ENCODE results near the gene POP7. TPM values are rescaled to one million over a fixed set of nuclear protein-coding genes. Genes with fewer than 3 reads are reported as not detected.

The POP7 gene
- total RNA-seq, 2 experiments from 2014 or later = 47.2 to 94.3 TPM

DNA sequence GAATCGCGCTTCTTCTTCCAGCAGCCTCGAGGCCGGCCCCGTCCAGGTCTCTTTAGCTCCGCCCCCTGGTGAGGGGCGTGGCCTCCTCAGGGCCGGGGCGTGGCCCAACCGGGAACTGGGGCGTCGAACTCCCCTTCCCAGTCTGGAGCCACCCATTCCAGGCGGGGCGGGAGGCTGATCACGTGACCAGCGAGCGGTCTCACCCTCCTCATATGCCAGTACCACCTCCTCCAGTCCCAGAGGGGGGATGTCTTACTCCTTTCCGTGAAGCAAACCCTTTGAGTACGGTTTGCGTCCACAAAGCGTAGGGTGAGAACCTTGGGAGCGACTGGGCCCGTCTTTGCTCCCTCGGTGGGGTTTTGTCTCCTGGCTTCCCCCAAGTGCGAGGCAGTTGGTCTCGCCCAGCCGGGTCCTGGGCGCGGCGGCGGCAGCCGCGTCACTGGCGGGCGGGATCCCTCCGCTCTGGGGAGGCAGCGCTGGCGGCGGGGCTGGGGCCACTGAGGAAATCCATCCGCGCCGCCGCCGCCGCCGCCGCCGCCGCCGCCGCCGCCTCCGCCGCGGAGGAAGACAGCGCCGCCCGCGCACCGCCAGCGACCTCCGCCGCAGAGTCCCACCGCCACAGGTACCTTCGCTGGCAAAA lies 32.5 kb upstream of the POP7 start, which contains the start of gene GNB2:
TSS of gene GNB2 (plus strand) at position 439 of the 640 bp plus-strand sequence. CDS start 2,526 bp downstream, outside the sequence.
- DNase-seq (ENCODE audit: low spot score) = peak; percentile 98
- peaks cover 9% of the 10 kb centered on the region for H3K4me1 ChIP-seq (ENCODE audit: insufficient read depth, low read length, poor library complexity, severe bottlenecking)
- ChIA-PET POLR2A (interaction anchor here (0.6 kb wide), 1 partner anchor 48 kb away, joined by 3 read pairs; no protein-coding TSS in a partner anchor), CTCF (ENCODE audit: unreplicated experiment) (interaction anchor here (0.6 kb wide), 1 partner anchor 216 kb away, joined by 5 read pairs; the partner anchor contains the start of gene UFSP1)
- intact Hi-C loops (cut with micrococcal nuclease; ENCODE audit: unreplicated experiment) = loop anchor here (1.0 to 10.0 kb wide), 3 partner anchors 39 to 199 kb away; partner anchors contain the start of genes MOSPD3 and TSC22D4
- peaks cover 8% of the 10 kb centered on the region; the same call in 1 of the 2 replicates for H3K79me2 ChIP-seq (ENCODE audit: insufficient read depth, low read depth, low read length)
- 0 out of 2 replicates have a peak, but pooled peaks cover 4% of the 10 kb centered on the region for H4K20me1 ChIP-seq (ENCODE audit: insufficient read depth, low read length)
- H3K9me3 ChIP-seq (ENCODE audit: low read length) = no peaks in the 10 kb centered on the region
- H3K4me3 ChIP-seq (ENCODE audit: low read depth, low read length, poor library complexity, severe bottlenecking) = peak within 1 kb of the TSS; percentile 99
- peak within 1 kb of the TSS; percentile 64 for H3K27ac ChIP-seq (ENCODE audit: low read depth, low read length, poor library complexity, severe bottlenecking)
- no TSS peak for BruUV-seq (replicated peaks)
- H3K9me2 ChIP-seq (ENCODE audit: insufficient read depth, low read length) = no peaks in the 10 kb centered on the region
- H2AFZ ChIP-seq (ENCODE audit: low read length) = peak within 1 kb of the TSS; percentile 66; the same call in 1 of the 2 replicates
- no peak for TF ChIP-seq EZH2phosphoT487 (IDR thresholded peaks at IDR 0.05; ENCODE audit: borderline replicate concordance, low read depth, low read length)
- TF ChIP-seq, protein P1, sequence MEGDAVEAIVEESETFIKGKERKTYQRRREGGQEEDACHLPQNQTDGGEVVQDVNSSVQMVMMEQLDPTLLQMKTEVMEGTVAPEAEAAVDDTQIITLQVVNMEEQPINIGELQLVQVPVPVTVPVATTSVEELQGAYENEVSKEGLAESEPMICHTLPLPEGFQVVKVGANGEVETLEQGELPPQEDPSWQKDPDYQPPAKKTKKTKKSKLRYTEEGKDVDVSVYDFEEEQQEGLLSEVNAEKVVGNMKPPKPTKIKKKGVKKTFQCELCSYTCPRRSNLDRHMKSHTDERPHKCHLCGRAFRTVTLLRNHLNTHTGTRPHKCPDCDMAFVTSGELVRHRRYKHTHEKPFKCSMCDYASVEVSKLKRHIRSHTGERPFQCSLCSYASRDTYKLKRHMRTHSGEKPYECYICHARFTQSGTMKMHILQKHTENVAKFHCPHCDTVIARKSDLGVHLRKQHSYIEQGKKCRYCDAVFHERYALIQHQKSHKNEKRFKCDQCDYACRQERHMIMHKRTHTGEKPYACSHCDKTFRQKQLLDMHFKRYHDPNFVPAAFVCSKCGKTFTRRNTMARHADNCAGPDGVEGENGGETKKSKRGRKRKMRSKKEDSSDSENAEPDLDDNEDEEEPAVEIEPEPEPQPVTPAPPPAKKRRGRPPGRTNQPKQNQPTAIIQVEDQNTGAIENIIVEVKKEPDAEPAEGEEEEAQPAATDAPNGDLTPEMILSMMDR (conservative IDR thresholded peaks at IDR 0.05; ENCODE audit: low read length) = no peak
- H3K4me2 ChIP-seq (ENCODE audit: low read length) = peak within 1 kb of the TSS; percentile 80
- H3K36me3 ChIP-seq (ENCODE audit: insufficient read depth, low read length) = peaks cover 22% of the 10 kb centered on the region

DNA sequence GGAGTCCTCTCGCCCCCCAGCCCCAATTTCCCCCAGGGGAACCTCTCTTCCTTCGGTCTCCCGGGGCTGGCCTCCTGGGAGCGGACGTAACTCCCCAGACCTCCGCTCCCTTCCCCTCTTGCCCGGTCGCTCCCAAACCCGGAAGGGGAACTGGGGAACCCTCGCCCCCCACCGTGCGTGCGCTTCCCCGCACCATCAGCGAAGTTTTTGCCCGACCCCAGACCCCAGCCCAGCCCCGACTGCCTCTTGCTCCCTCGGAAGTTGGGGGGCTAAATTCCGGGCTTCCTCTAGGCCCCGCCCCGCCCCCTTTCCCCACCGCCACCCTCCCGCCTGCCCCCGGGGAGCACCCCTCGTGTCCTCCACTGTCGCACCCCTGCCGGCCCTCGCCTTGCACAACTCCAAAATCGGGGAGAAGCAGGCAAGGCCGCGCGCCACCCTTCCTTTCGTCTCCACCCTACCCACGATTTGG lies 31.9 kb upstream of the POP7 start:
- ChIA-PET POLR2A (no interaction called here), CTCF (ENCODE audit: unreplicated experiment) (no interaction called here)
- 0 out of 2 replicates have a peak, but pooled peaks cover 4% of the 10 kb centered on the region for H4K20me1 ChIP-seq (ENCODE audit: insufficient read depth, low read length)
- DNase-seq (ENCODE audit: low spot score) = peak; percentile 43
- peak overlapping the region; percentile 66; the same call in 1 of the 2 replicates for H2AFZ ChIP-seq (ENCODE audit: low read length)
- BruUV-seq (replicated peaks) = no TSS peak
- peak overlapping the region; percentile 80 for H3K4me2 ChIP-seq (ENCODE audit: low read length)
- H3K27ac ChIP-seq (ENCODE audit: low read depth, low read length, poor library complexity, severe bottlenecking) = peak overlapping the region; percentile 64
- TF ChIP-seq, protein P1 (conservative IDR thresholded peaks at IDR 0.05; ENCODE audit: low read length) = no peak
- TF ChIP-seq EZH2phosphoT487 (IDR thresholded peaks at IDR 0.05; ENCODE audit: borderline replicate concordance, low read depth, low read length) = no peak
- H3K9me3 ChIP-seq (ENCODE audit: low read length) = no peaks in the 10 kb centered on the region
- peaks cover 8% of the 10 kb centered on the region; the same call in 1 of the 2 replicates for H3K79me2 ChIP-seq (ENCODE audit: insufficient read depth, low read depth, low read length)
- H3K9me2 ChIP-seq (ENCODE audit: insufficient read depth, low read length) = no peaks in the 10 kb centered on the region
- H3K4me3 ChIP-seq (ENCODE audit: low read depth, low read length, poor library complexity, severe bottlenecking) = peak overlapping the region; percentile 99
- peaks cover 28% of the 10 kb centered on the region for H3K36me3 ChIP-seq (ENCODE audit: insufficient read depth, low read length)
- H3K4me1 ChIP-seq (ENCODE audit: insufficient read depth, low read length, poor library complexity, severe bottlenecking) = peaks cover 9% of the 10 kb centered on the region
- intact Hi-C loops (cut with micrococcal nuclease; ENCODE audit: unreplicated experiment) = loop anchor here (1.0 to 10.0 kb wide), 5 partner anchors 40 to 237 kb away; partner anchors contain the start of genes MOSPD3, PPP1R35 and TSC22D4

All from OCI-LY7 (cell line).